RWPE1 (cell line): ENCODE data around the gene AGFG2.

Source experiments
- CTCF ChIA-PET: fragments of 350-600 bp; sonication (Branson Sonifier 250); formaldehyde crosslinking; extraction: SDS; loops from one replicate; lab custom pipeline; 2021; lab: Yijun Ruan, JAX
- POLR2A ChIA-PET: fragments of 400-600 bp; formaldehyde crosslinking; extraction: SDS; loops from one replicate; lab custom pipeline; 2020; ENCODE audit warnings: antibody characterized with exemption; ENCODE audit not compliant: low non-redundant PET; lab: Yijun Ruan, JAX
- DNase-seq: peaks from one replicate; pipeline ENCODE4 v3.0.0; 2012; ENCODE audit warnings: low spot score
- H3K27ac ChIP-seq: fragments of 450-650 bp; 2 replicates; pipeline ENCODE4 v1.5.1; 2017
- TF ChIP-seq, protein P1 (sequence below): fragments of 450-650 bp; conservative IDR thresholded peaks from 2 replicates; pipeline ENCODE4 v1.5.1; 2017; ENCODE audit warnings: low read depth, mild to moderate bottlenecking

The AGFG2 gene

GRCh38 chr7:100584683-100585510 lies 45.9 kb downstream of the AGFG2 start:
- CTCF ChIA-PET, result interaction anchor here (0.5 to 1.7 kb wide), 6 partner anchors 19 to 28 kb away, joined by 3 to 9 read pairs (median 4); no protein-coding TSS in a partner anchor
- POLR2A ChIA-PET, result interaction anchor here (0.5 to 1.4 kb wide), 3 partner anchors 14 to 78 kb away, joined by 3 to 7 read pairs (median 4); partner anchors contain the start of gene MOSPD3
- TF ChIP-seq, protein P1, sequence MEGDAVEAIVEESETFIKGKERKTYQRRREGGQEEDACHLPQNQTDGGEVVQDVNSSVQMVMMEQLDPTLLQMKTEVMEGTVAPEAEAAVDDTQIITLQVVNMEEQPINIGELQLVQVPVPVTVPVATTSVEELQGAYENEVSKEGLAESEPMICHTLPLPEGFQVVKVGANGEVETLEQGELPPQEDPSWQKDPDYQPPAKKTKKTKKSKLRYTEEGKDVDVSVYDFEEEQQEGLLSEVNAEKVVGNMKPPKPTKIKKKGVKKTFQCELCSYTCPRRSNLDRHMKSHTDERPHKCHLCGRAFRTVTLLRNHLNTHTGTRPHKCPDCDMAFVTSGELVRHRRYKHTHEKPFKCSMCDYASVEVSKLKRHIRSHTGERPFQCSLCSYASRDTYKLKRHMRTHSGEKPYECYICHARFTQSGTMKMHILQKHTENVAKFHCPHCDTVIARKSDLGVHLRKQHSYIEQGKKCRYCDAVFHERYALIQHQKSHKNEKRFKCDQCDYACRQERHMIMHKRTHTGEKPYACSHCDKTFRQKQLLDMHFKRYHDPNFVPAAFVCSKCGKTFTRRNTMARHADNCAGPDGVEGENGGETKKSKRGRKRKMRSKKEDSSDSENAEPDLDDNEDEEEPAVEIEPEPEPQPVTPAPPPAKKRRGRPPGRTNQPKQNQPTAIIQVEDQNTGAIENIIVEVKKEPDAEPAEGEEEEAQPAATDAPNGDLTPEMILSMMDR, result no peak
- DNase-seq, result peak; percentile 78
- peak overlapping the region; percentile 92 for H3K27ac ChIP-seq

GRCh38 chr7:100585511-100586265 lies 46.7 kb downstream of the AGFG2 start, which contains the start of gene LRCH4:
Gene LRCH4 (minus strand): TSS chr7:100586129. CDS start chr7:100586100, 29 bp downstream.
- CTCF ChIA-PET, result interaction anchor here (0.6 to 1.7 kb wide), 4 partner anchors 13 to 26 kb away, joined by 3 to 9 read pairs (median 4); no protein-coding TSS in a partner anchor
- H3K27ac ChIP-seq, result peak within 1 kb of the TSS; percentile 92
- POLR2A ChIA-PET, result interaction anchor here (0.6 to 1.6 kb wide), 7 partner anchors 15 to 120 kb away, joined by 3 to 7 read pairs (median 4); partner anchors contain the start of genes MOSPD3 and POP7

GRCh38 chr7:100586266-100587025 lies 47.4 kb downstream of the AGFG2 start, which contains the start of gene FBXO24:
Gene FBXO24 (plus strand): TSS chr7:100586328. CDS start chr7:100586626, 298 bp downstream.
- CTCF ChIA-PET, result interaction anchor here (0.6 to 1.7 kb wide), 2 partner anchors 12 to 19 kb away, joined by 3 read pairs; no protein-coding TSS in a partner anchor
- DNase-seq, result peak; percentile 100
- H3K27ac ChIP-seq, result peak within 1 kb of the TSS; percentile 92
- POLR2A ChIA-PET, result interaction anchor here (0.6 to 1.6 kb wide), 5 partner anchors 17 to 119 kb away, joined by 3 to 6 read pairs (median 4); partner anchors contain the start of genes MOSPD3 and POP7
- TF ChIP-seq, protein P1, result no peak

More at GRCh38 chr7:100585511-100586265, 46.7 kb downstream of the AGFG2 start, which contains the start of gene LRCH4:
- TF ChIP-seq, protein P1, result no peak
- peak; percentile 82 for DNase-seq

DNA sequence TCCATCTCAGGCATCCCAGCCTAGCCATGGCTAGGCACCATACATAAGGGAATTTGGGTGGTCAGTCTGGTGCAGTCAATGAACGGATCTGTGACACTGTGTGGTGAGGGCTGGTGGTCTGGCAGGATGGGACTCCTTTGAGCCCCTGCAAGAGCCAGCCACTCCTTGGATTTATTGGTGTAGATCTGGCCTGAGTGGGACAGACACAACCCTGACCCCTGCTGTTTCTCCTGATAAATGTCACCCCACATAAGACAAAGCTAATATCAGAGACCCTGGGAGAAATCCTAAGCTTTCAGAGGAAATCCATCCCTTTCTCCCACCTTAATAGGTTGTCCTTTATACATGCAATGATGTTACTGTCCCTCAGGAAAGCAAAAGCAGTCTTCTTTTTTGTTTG lies 49.4 kb downstream of the AGFG2 start:
- H3K27ac ChIP-seq, result no peak overlapping the region
- TF ChIP-seq, protein P1, result no peak; the same call in 1 of the 2 replicates
- no peak for DNase-seq
- POLR2A ChIA-PET, result no interaction called here
- CTCF ChIA-PET, result interaction anchor here (0.6 to 1.1 kb wide), 5 partner anchors 20 to 133 kb away, joined by 3 to 5 read pairs (median 3); no protein-coding TSS in a partner anchor

DNA sequence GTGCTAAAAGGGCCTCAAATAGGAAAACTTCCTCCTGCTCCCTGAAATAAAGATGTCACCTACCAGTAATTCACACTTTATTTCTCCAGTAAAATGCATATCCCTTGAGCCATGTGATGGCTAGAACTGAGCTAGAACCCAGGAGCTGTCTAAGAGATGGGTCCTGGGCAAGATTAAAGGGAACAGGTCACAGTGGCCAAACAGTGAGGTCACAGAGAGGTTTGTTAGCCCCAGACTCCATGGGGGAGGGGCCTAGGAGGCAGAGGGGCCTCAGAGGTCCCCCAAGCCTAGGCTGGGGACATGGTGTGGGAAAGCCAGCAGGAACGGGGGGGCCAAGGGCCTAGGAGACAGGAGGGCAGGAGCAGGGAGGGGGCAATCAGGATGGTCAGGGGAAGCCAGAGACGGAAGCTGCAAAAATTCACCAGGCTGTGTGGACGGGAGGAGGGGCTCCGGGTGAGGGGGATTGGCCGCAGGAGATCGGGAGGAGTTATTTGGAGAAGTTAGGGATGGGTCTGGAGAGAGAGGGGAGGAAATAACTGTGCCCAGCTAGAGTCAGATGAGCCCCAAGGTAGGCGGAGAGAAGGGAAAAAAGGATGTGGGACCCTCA lies 50.4 kb downstream of the AGFG2 start:
- TF ChIP-seq, protein P1, result no peak
- POLR2A ChIA-PET, result no interaction called here
- no peak for DNase-seq
- CTCF ChIA-PET, result interaction anchor here (0.6 to 1.1 kb wide), 3 partner anchors 16 to 134 kb away, joined by 4 to 5 read pairs (median 4); no protein-coding TSS in a partner anchor
- H3K27ac ChIP-seq, result no peak overlapping the region
